NCI-H82 (cell line): Measurements from ENCODE around the gene DLX4.

Source experiments
- DNase-seq: peaks from one replicate; lab custom pipeline; 2025; lab: John Stamatoyannopoulos, UW

The DLX4 gene

DNA sequence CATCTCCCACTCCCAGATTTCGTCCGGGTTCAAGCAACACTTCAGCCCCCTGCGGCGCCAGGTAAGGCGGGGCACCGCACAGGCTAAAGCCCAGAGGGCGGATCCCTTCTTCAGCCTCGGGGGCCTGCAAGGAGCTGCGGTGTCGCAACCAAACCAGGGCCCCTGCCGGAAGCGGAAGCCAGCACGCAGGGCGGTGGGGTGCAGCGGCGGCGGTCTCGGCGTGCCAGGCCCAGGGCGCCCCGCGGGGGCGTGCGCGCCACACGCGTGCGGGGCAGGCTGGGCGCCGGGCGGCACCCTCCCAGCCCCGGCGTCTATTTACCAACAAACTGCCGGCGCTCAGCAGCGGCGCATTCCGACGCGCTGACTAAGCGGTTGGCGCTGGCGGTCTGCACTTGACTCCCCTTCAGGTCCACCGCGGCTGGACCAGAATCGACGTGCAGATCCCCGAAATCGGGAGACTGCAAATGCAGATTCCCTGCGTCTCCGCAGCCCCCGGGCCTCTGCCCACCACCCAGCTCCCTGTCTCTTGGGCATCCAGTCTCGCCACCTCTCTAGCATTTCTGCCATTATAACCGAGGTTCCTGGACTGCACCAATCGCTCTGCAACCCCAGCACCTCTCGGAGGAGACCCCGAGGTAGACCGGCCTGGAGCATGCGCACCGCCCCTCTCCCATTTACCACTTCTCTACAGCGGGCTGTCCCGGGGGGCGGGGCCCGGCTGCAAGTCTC lies 421 bp upstream of the DLX4 start:
- peak; percentile 96 for DNase-seq

DNA sequence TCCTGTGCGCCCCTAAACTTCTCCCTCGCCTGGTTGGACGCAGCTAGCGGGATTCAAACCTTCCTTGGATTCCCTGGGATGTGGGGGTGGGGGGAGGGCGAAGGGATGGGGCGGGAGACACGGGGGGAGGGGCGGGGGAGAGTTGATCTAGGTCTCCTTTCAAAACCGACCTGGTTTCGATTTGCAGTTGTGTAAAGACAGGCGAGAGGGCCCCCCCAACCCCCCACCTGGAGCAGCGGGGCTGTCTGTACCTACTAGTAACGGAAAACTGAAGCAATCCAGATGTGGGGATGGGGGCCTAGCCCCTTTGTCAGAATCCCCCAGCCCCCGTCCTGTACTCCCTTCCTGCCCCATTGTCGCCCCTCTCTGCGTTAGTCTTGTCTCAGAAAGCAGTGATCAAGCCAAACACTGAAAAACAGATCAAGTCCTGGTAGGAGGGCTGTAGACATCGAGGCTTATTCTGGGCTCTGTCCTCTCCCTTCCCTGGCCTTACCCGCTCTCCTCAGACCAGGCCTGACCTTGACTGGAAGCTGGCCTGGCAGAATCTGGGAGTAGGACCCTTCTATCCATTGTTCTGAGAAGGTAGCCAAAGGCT lies 902 bp downstream of the DLX4 start:
- DNase-seq, result no peak

DNA sequence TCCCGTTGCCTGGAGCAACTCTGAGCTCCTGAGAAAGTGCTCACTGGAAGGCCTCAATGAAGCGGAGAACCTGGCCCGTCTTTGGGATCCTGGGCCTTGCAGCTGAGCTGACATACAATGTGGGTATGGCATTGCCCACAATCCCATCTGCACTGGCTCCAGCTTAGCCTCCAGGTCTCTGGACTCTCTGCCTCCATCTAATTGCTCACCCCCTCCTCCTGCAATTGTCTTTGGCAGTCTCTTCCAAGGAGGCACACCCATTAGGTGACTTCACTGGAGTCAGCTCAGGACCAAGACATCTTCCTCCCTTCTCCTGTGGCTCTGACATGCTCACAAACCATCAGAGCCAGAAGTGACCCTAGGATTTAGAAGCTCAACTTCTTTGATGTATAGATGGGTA lies 1.5 kb downstream of the DLX4 start:
- no peak for DNase-seq

DNA sequence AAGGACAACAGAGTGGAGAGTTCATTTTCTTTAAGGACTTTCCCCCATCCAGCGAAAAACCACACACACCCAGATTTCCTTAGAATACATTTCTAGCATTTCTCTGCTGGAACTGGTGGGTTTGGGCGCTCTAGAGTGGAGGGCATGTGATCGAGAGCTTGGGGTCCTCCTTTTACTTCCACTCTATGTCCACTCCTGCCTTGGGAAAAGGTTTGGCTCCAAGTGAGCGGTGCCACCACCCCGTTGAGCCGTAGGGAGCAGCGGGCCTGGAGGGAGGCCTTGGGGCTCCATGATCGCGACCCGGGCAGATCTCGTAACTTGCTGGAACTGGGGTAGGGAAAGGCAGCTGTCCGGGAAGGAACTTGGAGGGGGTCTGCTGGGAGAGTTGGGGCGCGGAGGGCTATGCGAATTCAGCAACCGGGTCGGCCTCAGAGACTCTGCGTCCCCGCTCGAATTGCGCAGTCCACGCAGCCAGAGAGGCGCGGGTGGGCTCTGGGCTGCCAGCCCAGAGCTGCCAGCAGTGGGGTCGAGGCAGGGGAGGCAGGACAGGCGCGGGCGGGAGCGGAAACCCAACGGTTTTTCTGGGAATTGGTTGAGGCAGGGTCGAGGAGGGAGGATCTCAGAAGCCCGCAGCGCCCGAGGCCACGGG lies 2.3 kb downstream of the DLX4 start:
- DNase-seq, result no peak

DNA sequence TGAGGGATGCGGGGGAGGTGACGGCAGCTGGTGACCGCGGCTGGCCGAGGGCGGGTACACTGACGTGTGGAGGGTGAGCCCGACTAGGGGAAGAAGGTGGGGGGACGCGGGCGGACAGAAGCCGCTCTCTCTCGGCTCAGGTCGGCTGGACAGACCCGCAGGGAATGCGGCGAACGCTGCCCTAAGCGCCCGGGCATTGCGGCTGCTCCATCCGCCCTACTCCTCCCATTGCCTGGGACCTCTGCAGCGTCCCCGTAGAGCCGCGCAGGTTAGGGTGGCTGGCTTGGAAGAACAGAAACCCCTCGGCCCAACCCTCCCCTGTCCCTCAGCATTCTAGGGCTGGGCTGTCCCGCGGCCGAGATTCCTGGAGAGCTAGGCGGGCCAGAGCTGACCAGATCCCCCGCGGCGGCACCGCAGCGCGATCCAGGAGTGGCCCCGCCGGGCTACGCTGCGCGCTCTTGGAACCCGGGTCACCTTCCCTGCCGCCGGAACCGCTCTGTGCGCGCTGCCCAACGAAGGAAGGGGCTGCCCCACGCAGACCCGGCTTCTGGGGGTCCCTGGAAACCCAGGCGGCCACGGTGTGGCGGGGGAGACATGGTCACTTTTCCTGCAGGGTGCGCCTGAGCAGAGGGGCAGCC lies 3.0 kb downstream of the DLX4 start:
- peak; percentile 64 for DNase-seq

DNA sequence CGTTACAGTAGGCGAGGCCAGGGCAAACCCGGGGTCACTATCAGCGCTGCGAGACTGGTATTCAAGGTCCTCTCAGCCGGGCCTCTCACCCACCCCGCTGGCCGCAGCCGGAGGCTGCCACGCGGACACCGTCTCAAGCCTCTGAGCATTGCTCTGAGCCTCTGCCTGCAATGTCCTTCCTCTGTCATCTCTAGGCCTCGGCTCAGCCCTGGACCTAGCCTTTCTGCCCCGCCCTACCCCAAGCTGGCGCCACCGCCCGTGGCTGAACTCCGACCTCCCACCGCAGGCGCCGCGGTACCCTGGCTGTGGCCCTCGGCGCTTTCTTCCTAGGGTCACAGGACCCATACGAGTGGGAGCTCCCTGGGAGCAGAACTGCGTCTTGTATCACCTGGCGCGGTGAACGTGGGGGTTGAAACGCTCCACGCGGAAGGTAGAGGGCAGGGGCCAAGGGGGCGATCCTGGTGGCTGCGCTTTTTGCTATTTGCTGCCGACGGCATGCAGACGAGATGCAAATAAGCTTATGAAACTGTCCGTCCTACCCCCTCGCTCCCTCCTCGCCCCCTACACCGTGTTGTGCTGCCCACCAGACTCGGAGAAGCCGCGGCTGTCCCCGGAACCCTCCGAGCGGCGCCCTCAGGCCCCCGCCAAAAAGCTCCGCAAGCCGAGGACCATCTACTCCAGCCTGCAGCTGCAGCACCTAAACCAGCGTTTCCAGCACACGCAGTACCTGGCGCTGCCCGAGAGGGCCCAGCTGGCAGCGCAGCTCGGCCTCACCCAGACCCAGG lies 3.7 kb downstream of the DLX4 start:
- DNase-seq, result no peak

DNA sequence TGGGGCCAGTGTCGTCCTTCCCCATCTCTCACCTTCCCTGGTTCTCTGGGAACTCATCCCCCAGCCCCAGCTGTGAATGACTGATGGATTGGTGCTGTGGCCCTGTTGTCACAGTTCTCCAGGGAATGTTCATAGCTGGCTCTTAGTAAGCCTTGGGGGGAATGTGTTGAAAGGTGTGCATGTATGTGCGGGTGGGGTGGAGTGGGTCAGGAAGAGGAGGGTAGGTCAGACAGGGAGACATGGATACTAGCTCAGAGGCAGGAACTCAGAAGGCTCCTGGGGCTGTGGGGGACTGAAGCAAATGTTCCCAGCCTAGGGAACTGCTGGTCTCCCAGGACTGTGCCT lies 4.3 kb downstream of the DLX4 start:
- no peak for DNase-seq

DNA sequence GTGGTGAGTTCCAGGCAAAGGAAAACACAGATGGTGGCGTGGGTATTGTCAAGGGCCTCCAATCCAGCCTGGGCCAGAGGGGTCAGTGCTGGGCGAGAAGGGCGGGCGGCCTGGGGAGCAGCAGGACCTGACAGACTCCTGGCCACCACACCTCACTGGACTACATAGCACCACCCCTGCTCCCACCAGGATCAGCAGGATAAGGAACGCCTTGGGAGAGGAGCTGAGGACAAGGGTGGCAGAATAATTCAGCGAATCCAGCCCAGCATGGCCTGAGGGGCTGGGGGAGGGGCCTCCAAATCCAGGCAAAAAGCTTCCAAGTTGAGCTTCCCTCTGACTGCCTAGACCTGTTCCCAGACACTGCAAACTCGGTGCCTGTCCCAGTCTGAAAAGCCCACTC lies 6.5 kb downstream of the DLX4 start:
- no peak for DNase-seq

DNA sequence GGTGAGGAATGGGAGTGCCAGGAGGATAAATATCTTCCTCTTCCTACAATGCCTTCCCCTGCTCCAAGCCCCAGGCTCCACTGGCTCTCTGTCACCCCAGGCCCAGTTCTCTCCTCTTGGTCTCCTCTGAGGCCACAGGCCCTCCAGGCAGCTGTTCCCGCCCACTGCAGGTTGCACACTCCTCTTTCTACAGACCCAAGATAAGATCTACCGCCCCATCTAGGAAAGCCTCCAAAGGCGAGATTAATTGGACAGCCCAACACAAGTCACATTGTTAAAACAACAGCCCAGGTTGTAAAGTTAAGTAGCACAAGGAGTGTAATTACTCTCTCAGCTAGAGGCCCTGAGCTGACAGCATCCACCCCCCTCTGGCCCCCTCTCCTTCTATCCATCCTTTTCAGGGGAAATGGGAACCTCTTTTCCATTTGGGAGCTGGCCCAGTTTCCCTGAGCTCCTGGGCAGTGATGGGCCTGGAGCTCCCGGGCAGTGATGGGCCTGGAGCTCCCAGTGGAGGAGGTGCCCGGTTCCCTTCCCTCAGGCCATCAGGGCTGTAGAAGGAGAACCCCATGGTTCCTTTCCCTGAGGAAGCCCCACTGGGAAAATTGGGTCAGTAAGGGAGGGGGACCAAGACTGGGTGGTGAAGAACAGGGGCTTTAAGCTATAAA lies 7.3 kb downstream of the DLX4 start:
- peak; percentile 46 for DNase-seq

DNA sequence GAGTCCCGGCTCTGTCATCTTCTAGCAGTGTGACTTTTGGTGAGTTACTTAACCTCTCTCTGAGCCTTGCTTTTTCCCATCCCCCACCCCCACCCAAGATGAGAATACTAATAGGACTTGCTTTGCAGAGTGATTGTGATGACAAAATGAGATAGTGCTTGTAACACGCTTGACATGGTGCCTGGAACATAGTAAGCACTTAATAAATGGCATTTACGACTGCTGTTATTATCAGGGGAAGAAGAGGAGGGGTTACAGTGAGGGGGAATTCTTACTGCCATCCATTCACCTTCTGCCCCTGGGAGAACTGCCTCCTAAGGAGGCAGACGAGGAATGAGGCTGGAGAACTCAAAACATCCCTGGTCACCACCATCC lies 7.8 kb downstream of the DLX4 start:
- no peak for DNase-seq

DNA sequence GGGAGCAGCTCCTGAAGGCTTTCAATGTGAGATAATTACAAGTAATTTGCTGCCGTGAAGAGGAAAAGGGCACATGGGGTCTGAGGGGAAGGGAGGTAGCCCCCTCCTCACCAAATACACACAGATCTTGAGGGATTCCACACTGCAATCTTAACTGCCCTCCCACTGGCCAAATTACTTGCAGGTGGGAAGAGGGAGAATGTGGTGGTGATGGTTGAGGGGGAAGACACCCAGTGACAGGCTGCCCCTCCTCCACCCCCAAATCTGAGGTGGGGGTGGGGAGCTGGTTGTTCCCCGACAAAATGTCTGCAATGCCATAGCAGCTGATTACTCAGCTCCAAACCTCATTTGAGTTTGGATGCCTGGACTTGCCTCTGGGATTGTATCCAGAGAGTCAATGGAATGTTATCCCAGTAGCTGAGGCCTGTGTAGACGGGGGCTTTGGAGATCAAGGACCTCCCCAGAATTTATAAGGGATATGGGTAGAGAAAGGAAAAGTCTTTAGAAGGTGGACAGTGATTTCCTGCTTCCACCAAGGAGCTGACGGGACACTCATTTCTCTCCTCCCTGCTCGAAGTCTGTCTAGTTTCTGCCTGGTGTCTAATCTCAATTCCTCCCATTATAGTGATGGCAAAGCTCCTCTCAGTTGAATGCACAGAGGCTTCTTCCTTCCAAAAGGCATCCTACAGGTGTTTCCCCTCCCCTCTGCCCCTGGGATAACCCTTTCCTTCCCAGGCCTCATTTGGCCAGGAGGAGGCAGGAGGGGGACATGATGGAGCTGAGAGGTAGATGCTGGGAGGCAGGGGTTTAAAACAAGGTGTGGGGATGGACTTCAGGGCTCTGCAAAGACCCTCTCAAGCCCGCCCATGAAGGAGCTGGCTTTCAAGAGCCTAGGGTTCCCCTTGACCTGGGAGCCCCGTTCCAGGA lies 8.7 kb downstream of the DLX4 start:
- no peak for DNase-seq

DNA sequence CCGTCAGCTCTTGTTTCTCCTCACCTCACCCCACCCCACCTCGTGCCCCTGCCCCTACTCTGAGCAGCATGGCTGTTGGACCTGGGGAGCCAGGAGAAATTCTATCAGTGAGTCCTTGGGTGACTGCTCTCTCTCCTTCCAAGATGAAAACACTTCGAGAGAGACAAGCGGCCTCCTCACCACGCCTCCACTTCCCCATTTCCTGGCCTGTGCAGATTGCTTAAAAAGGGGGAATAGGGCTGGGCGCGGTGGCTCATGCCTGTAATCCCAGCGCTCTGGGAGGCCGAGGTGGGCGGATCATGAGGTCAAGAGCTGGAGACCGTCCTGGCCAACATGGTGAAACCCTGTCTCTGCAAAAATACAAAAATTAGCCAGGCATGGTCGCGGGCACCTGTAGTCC lies 9.5 kb downstream of the DLX4 start:
- no peak for DNase-seq

DNA sequence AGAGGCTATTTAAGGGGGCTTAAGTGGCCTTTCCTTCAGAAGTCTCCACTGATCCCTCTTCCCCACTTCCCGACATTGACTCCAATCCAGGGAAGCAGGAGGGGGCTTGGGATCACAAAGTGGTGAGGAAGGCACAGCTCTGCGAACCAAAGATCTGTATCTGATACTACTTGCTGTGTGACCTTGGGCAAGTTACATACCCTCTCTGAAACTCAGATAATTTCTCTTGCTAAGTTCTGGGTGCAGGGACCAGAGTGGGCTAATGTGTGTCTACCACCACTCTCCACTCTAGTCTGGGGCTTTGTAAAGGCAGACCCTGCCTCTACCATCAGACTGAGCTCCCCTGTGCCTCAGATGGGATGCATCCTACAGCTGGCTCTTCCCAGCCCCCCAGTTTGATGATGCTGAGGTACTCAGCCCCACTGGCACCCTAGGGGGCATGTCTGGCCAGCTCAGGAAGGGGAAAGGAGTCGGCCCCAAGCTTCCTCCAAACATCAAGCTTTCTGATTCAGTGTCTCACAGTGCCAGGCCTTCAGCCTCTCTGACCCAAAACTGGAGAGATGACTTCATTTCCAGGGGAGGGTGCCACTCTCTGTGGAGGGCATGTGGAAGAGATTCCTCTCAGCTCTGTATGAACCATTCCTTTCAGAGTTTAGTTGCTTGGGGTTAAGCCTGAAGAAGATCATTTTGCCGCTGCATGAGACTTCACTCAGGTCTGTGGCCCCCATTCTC lies 10.9 kb downstream of the DLX4 start:
- DNase-seq, result no peak

DNA sequence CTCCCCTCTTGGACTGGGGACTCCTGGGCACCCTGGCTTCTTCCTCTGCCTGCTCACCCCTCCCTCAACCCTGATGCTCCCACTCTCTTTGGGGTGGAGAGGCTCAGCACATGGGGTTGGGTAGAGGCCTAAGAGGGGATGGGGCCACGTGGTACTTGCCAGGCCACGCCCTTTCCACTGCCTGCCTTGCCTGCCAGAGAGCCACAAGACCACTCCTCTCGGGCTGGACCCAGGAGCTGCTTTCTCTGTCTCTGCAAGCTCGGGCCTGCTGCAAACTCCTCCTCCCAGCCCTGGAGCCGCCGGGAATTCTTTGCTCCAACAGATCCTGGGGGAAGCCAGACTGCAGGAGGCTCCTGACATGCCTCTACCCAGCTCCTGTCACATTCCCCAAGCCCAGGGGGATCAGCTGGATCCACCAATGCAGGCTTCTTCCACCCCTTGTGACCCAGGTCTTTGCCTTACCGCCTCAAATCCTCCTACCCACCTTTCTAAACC lies 11.8 kb downstream of the DLX4 start:
- DNase-seq, result peak; percentile 80

DNA sequence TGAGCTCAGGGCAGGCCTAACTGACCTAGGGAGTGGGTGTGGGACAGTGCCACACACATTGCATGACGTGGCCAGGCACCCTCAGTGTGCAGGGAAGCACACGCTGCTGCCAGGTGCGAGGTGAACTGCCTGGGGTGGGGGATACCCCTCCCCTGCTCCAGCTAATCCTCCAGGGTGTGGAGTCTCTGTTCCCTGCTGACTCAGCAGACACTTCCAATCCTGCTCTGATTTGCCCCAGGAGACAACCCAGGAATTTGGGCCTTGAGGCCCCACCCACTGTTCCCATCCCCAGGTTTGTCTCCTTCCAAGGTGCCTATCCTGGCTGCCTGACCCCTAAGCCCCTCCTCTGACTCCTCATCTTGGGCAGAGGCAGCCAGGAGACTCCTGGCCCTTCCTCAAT lies 15.3 kb downstream of the DLX4 start:
- DNase-seq, result peak; percentile 41

DNA sequence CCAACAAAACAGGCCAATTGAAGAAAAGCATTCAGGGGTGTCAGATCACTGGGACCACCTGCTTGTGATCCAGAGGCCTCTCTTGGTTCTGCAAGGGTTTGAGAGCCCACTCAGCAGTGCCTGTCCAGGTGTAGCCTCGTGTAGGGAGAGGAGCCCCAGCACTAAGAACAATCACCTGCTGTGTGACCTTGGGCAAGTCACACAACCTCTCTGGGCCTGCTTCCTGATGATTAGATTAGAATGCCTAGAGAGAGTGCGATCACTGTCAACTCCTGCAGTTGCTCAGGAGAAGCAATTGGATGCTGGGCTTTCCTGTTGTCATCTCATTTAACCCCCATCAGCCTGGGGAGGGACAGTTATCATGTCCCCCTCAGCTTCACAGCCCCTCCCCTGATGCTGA lies 15.8 kb downstream of the DLX4 start:
- DNase-seq, result no peak

DNA sequence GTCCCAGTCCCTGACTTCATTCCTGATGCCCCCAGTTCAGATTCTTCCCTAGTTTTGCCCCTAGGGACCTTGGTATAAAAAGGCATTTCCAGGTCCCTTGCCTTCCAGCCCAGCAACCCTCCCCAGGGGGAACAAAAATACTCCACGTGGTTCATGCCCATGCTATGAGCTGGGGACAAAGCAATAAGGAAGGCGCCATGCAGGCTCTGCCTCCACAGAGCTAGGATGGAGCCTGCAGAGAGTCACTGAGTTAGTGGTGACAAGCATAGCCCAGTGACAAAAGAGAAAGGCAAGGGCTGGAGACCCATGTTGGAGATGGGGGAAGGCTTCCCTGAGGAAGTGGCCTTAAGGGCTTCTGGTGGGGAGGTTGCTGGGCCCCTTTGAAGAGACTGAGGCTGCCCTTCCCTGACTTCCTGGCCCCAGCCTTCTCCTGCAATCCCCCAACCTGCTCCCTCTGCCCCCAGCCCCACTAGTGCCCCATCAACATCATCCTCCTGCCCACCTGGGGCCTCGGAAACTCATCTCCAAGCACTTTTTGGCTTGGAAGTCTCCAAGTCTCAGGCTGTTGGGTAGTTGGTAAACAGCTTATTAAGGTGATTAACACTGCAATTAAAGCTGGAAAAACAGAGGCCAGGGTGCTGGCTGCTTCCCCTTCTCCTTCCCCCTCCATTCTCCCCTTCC lies 16.5 kb downstream of the DLX4 start:
- DNase-seq, result peak; percentile 78

DNA sequence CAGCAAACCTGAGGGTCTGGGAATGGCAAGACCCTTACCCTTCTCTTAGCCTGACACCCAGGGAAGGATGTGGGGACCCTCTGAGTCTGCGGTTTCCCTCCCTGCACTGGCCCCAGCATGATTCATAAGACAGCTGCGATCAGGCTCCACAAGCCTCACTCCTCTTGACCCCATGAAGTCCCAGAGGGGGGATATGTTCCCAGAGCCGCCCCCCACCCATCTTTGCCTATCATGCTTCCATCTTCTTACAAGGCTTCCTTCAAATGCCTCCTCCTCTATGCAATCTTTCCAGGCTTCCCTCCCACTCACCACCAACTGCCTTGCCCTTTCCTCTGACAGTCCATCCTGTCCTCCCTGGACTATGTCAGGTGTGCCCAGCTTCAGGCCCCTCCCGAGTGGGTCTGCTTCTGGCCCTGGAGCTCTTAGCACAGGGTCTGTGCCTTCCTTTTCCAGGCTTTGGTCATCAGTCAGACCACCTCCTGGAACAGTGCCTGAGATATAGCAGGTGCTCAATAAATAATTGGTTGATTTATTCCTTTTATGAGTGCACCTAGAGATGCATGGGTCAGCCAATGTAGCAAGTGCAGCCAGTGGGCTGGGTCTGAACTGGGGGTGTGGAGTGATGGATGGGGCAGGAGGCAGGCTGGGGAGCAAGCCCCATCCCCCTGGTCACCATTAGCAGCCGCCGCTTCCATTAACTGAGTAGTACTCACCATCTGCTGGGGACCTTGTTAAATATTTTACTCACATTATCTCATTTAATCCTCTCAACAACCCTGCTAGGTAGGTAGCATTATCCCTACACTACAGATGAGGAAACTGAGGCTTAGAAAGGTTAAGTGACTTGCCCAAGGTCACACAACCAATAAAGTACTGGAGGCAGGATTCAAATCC lies 17.7 kb downstream of the DLX4 start:
- DNase-seq, result peak; percentile 60

DNA sequence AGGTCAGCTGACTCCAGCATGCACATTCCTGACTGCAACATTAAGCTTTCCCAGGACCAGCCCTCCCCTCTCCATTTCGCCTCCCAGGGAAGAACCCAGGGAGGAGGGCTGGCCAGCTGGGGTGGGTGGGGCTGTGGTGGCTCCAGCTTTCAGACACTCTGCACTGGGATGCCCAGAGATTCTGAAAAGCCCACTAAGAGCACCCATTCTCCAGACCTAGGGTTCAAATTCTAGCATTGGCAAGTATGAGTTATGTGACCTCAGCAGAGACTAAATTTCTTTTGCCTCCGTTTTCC lies 18.2 kb downstream of the DLX4 start:
- DNase-seq, result no peak
